H9 (cell line): Measurements from ENCODE around the gene GNA12. TPM values are rescaled to one million over a fixed set of nuclear protein-coding genes. Genes with fewer than 3 reads are reported as not detected.

ENCODE experiments used
- DNase-seq: peaks from one replicate; pipeline ENCODE4 v3.0.0-alpha.2; 2017
- H2AFZ ChIP-seq: one replicate; pipeline ENCODE4 v1.6.1; 2013; ENCODE audit warnings: mild to moderate bottlenecking, low read length, control low read depth, moderate library complexity
- H2AK5ac ChIP-seq: 2 replicates; pipeline ENCODE4 v1.6.1; 2013; ENCODE audit warnings: low read length, control low read depth, mixed read lengths; ENCODE audit not compliant: insufficient read length
- H2BK120ac ChIP-seq: one replicate; pipeline ENCODE4 v1.6.1; 2013; ENCODE audit warnings: low read depth, mild to moderate bottlenecking, low read length, control low read depth, inconsistent platforms; ENCODE audit not compliant: poor library complexity, severe bottlenecking
- H2BK12ac ChIP-seq: 2 replicates; pipeline ENCODE4 v1.6.1; 2013; ENCODE audit warnings: low read length, control low read depth, mixed read lengths, low read depth; ENCODE audit not compliant: insufficient read length
- H2BK15ac ChIP-seq: 2 replicates; pipeline ENCODE4 v1.6.1; 2013; ENCODE audit warnings: low read depth, low read length, control low read depth
- H2BK20ac ChIP-seq: one replicate; pipeline ENCODE4 v1.6.1; 2013; ENCODE audit warnings: low read depth, mild to moderate bottlenecking, low read length, control low read depth, inconsistent platforms; ENCODE audit not compliant: poor library complexity, severe bottlenecking
- H2BK5ac ChIP-seq: 2 replicates; pipeline ENCODE4 v1.6.1; 2013; ENCODE audit warnings: low read length, control low read depth, mixed read lengths; ENCODE audit not compliant: insufficient read length
- H3K14ac ChIP-seq: 2 replicates; pipeline ENCODE4 v1.6.1; 2013; ENCODE audit warnings: low read length, control low read depth; ENCODE audit not compliant: insufficient read depth
- H3K18ac ChIP-seq: 2 replicates; pipeline ENCODE4 v1.6.1; 2013; ENCODE audit warnings: low read depth, mild to moderate bottlenecking, mixed read lengths, low read length, control low read depth; ENCODE audit not compliant: insufficient read length
- H3K23ac ChIP-seq: 2 replicates; pipeline ENCODE4 v1.6.1; 2013; ENCODE audit warnings: low read length, control low read depth, mixed read lengths, low read depth; ENCODE audit not compliant: insufficient read length
- H3K23me2 ChIP-seq: 2 replicates; pipeline ENCODE4 v1.6.1; 2013; ENCODE audit warnings: low read depth, mild to moderate bottlenecking, mixed read lengths, low read length, control low read depth; ENCODE audit not compliant: insufficient read length, poor library complexity, severe bottlenecking
- H3K27ac ChIP-seq: 2 replicates; pipeline ENCODE4 v1.5.1; 2013; ENCODE audit warnings: low read length, control low read depth, mixed read lengths, low read depth; ENCODE audit not compliant: insufficient read length
- H3K27me3 ChIP-seq: 2 replicates; pipeline ENCODE4 v1.6.1; 2013; ENCODE audit warnings: low read length, control low read depth, inconsistent platforms; ENCODE audit not compliant: insufficient read depth
- H3K4ac ChIP-seq: 2 replicates; pipeline ENCODE4 v1.6.1; 2013; ENCODE audit warnings: low read depth, mild to moderate bottlenecking, control low read depth, inconsistent platforms, low read length, moderate library complexity
- H3K4me1 ChIP-seq: 2 replicates; pipeline ENCODE4 v1.6.1; 2013; ENCODE audit warnings: low read length, control low read depth, inconsistent platforms; ENCODE audit not compliant: insufficient read depth
- H3K4me2 ChIP-seq: 2 replicates; pipeline ENCODE4 v1.6.1; 2013; ENCODE audit warnings: low read length, control low read depth, mixed read lengths; ENCODE audit not compliant: insufficient read length, insufficient read depth
- H3K56ac ChIP-seq: 2 replicates; pipeline ENCODE4 v1.6.1; 2013; ENCODE audit warnings: low read depth, mild to moderate bottlenecking, mixed read lengths, low read length, control low read depth; ENCODE audit not compliant: insufficient read length
- H3K79me1 ChIP-seq: 2 replicates; pipeline ENCODE4 v1.6.1; 2013; ENCODE audit warnings: low read depth, mild to moderate bottlenecking, moderate library complexity, low read length, control low read depth, inconsistent platforms; ENCODE audit not compliant: insufficient read depth, poor library complexity, severe bottlenecking
- H3K79me2 ChIP-seq: 2 replicates; pipeline ENCODE4 v1.6.1; 2013; ENCODE audit warnings: low read length, control low read depth, inconsistent platforms; ENCODE audit not compliant: insufficient read depth
- H3K9ac ChIP-seq: 2 replicates; pipeline ENCODE4 v1.6.1; 2013; ENCODE audit warnings: low read length, control low read depth, mixed read lengths; ENCODE audit not compliant: insufficient read length; ENCODE audit errors: extremely low read depth
- H3K9me3 ChIP-seq: one replicate; pipeline ENCODE4 v1.6.1; 2013; ENCODE audit warnings: low read depth, low read length, inconsistent platforms; ENCODE audit not compliant: control insufficient read depth
- H3T11ph ChIP-seq: one replicate; pipeline ENCODE4 v1.6.1; 2013; ENCODE audit warnings: mild to moderate bottlenecking, low read length, control low read depth, inconsistent platforms
- H4K20me1 ChIP-seq: one replicate; pipeline ENCODE4 v1.6.1; 2013; ENCODE audit not compliant: control insufficient read depth, insufficient read length, insufficient read depth
- H4K5ac ChIP-seq: 2 replicates; pipeline ENCODE4 v1.6.1; 2013; ENCODE audit warnings: low read depth, mild to moderate bottlenecking, mixed read lengths, low read length, control low read depth; ENCODE audit not compliant: insufficient read length
- H4K8ac ChIP-seq: replicated peaks from 2 replicates; pipeline ENCODE4 v1.6.1; 2013; ENCODE audit warnings: low read length, control low read depth, mixed read lengths, low read depth; ENCODE audit not compliant: insufficient read length
- H4K91ac ChIP-seq: 2 replicates; pipeline ENCODE4 v1.6.1; 2013; ENCODE audit warnings: low read depth, mild to moderate bottlenecking, moderate library complexity, mixed read lengths, low read length, control low read depth; ENCODE audit not compliant: insufficient read length
- H3K27ac Mint-ChIP-seq, 3 experiments: 2 replicates in 2 of 3; 3 replicates in 1 of 3; pipeline ENCODE4 v1.8.0; 2020 to 2021; ENCODE audit warnings: mixed read lengths in 3 of 3, mild to moderate bottlenecking in 1 of 3, moderate library complexity in 1 of 3
- H3K27me3 Mint-ChIP-seq: 2 replicates; pipeline ENCODE4 v1.8.0; 2021; ENCODE audit warnings: low read depth, mild to moderate bottlenecking, moderate library complexity, mixed read lengths
- H3K36me3 Mint-ChIP-seq, 3 experiments: 2 replicates in 2 of 3; 3 replicates in 1 of 3; pipeline ENCODE4 v1.8.0; 2020 to 2021; ENCODE audit warnings: low read depth in 3 of 3, mixed read lengths in 3 of 3; ENCODE audit not compliant: insufficient read depth in 1 of 3
- H3K4me1 Mint-ChIP-seq, 2 experiments: 2 replicates each; pipeline ENCODE4 v1.8.0; 2020; ENCODE audit warnings: mixed read lengths in 2 of 2
- H3K4me3 Mint-ChIP-seq, 2 experiments: 2 replicates in 1 of 2; 3 replicates in 1 of 2; pipeline ENCODE4 v1.8.0; 2020 to 2021; ENCODE audit warnings: mild to moderate bottlenecking in 2 of 2, mixed read lengths in 2 of 2, moderate library complexity in 1 of 2
- H3K9me3 Mint-ChIP-seq, 2 experiments: 2 replicates in 1 of 2; 3 replicates in 1 of 2; pipeline ENCODE4 v1.8.0; 2020; ENCODE audit warnings: mild to moderate bottlenecking in 2 of 2, mixed read lengths in 2 of 2, moderate library complexity in 1 of 2
- WGBS: extraction: QIAGEN DNeasy Blood & Tissue Kit; methylation state at CpG from one replicate; pipeline ENCODE4 v1.1.7; 2013; ENCODE audit warnings: missing lambda C conversion rate, low lambda C conversion rate, mixed read lengths; ENCODE audit not compliant: insufficient read length; ENCODE audit errors: extremely low coverage; 5-methylcytosine and 5-hydroxymethylcytosine counted together
- total RNA-seq: library from RNA; stranded (reverse); gene quantifications from 2 replicates; pipeline ENCODE4 v1.2.1, GENCODE V29; 2021
- TF ChIP-seq, protein P1 (sequence below): fragments of 200-600 bp; sonication (generic); conservative IDR thresholded peaks from 3 replicates; pipeline ENCODE4 v1.8.0; 2021; ENCODE audit warnings: antibody characterized with exemption, mild to moderate bottlenecking

GNA12 gene
- total RNA-seq, 1 experiment from 2014 or later: 60.2 TPM

- H3K9me3 Mint-ChIP-seq: no peaks in the 10 kb centered on the region; a peak in 1 of 5 replicates
- peaks cover 30% of the 10 kb centered on the region; the same call in 1 of the 2 replicates for H3K79me2 ChIP-seq
- no peak overlapping the region for H2AK5ac ChIP-seq
- peak overlapping the region; percentile 55 to 100 (median 97); a peak in 6 of 7 replicates for H3K27ac Mint-ChIP-seq
- H3K23me2 ChIP-seq: no peaks in the 10 kb centered on the region
- peak overlapping the region; percentile 96 for H3K27ac ChIP-seq
- no peak overlapping the region for H4K91ac ChIP-seq
- peak overlapping the region; percentile 27 for H3K18ac ChIP-seq
- peak overlapping the region; percentile 15 for H2BK12ac ChIP-seq
- peaks cover 39% of the 10 kb centered on the region; the same call in 1 of the 2 replicates for H3K4me1 ChIP-seq
- H3K27me3 Mint-ChIP-seq: no peaks in the 10 kb centered on the region
- H2BK20ac ChIP-seq: no peak overlapping the region
- no peak overlapping the region for H3K4me2 ChIP-seq
- no CpG with 5 or more reads among the region's 5 CpGs for whole genome bisulfite sequencing
- H3K56ac ChIP-seq: no peak overlapping the region
- no peaks in the 10 kb centered on the region for H3K27me3 ChIP-seq
- H2BK5ac ChIP-seq: no peak overlapping the region
- peak overlapping the region in 1 of 2 experiments; percentile 38; a peak in 1 of 5 replicates for H3K4me3 Mint-ChIP-seq
- no peaks in the 10 kb centered on the region for H3K9me3 ChIP-seq
- H3K9ac ChIP-seq: no peak overlapping the region
- peaks cover 5% of the 10 kb centered on the region for H3K79me1 ChIP-seq
- no peak overlapping the region for H3T11ph ChIP-seq
- no peak overlapping the region for H3K4ac ChIP-seq
- DNase-seq: no peak
- TF ChIP-seq, protein P1, sequence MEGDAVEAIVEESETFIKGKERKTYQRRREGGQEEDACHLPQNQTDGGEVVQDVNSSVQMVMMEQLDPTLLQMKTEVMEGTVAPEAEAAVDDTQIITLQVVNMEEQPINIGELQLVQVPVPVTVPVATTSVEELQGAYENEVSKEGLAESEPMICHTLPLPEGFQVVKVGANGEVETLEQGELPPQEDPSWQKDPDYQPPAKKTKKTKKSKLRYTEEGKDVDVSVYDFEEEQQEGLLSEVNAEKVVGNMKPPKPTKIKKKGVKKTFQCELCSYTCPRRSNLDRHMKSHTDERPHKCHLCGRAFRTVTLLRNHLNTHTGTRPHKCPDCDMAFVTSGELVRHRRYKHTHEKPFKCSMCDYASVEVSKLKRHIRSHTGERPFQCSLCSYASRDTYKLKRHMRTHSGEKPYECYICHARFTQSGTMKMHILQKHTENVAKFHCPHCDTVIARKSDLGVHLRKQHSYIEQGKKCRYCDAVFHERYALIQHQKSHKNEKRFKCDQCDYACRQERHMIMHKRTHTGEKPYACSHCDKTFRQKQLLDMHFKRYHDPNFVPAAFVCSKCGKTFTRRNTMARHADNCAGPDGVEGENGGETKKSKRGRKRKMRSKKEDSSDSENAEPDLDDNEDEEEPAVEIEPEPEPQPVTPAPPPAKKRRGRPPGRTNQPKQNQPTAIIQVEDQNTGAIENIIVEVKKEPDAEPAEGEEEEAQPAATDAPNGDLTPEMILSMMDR: no peak
- no peaks in the 10 kb centered on the region for H4K20me1 ChIP-seq
- H2BK15ac ChIP-seq: no peak overlapping the region
- peak overlapping the region; percentile 80 for H2BK120ac ChIP-seq
- no peak overlapping the region for H2AFZ ChIP-seq
- H4K5ac ChIP-seq: no peak overlapping the region
- no peak overlapping the region; the same call in 1 of the 2 replicates for H3K14ac ChIP-seq
- no peak overlapping the region for H3K23ac ChIP-seq
- H4K8ac ChIP-seq: no peak overlapping the region
- peaks cover 86 to 87% of the 10 kb centered on the region in 2 experiments for H3K4me1 Mint-ChIP-seq
- peaks cover 12 to 13% (median 12%) of the 10 kb centered on the region in 3 experiments for H3K36me3 Mint-ChIP-seq
Observed at GRCh38 chr7:2823130-2823529, 21.0 kb downstream of the GNA12 start.
